ENCODE measurements around the gene TM9SF1.

DNA sequence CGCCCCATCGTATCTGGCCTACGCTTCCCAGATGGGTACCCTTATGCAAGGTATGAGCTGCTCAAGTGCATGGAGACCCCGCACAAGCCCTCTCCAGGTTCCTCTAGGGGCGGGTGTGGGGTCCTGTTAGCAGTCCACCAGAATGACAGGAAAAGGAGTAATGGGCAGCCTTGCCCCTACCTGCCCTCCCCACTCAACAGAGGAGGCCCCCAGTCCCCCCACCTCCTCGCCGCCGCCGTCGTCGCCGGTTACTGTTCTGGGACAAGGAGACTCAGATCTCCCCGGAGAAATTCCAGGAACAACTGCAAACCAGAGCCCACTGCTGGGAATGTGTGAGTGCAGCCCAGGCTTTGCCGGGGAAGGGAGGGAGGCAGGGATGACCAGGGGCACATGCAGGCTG is 17.4 kb downstream of the TM9SF1 start:
- TF ChIP-seq, protein P1, sequence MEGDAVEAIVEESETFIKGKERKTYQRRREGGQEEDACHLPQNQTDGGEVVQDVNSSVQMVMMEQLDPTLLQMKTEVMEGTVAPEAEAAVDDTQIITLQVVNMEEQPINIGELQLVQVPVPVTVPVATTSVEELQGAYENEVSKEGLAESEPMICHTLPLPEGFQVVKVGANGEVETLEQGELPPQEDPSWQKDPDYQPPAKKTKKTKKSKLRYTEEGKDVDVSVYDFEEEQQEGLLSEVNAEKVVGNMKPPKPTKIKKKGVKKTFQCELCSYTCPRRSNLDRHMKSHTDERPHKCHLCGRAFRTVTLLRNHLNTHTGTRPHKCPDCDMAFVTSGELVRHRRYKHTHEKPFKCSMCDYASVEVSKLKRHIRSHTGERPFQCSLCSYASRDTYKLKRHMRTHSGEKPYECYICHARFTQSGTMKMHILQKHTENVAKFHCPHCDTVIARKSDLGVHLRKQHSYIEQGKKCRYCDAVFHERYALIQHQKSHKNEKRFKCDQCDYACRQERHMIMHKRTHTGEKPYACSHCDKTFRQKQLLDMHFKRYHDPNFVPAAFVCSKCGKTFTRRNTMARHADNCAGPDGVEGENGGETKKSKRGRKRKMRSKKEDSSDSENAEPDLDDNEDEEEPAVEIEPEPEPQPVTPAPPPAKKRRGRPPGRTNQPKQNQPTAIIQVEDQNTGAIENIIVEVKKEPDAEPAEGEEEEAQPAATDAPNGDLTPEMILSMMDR (IDR thresholded peaks at IDR 0.05; ENCODE audit: low read depth, low read length) = no peak
- no peak for TF ChIP-seq EZH2phosphoT487 (IDR thresholded peaks at IDR 0.05; ENCODE audit: low read depth)
